Fibroblast of the aortic adventitia (primary cell): ENCODE results near the gene PLSCR2. TPM values are rescaled to one million over a fixed set of nuclear protein-coding genes. Genes with fewer than 3 reads are reported as not detected.
"Not testable (repeated sequence)": the region's sequence is repeated elsewhere in the genome, so short reads cannot be mapped to it uniquely, and the experiment has no call there.

Experiments
- DNase-seq: peaks from one replicate; pipeline ENCODE4 v3.0.0-alpha.2; 2010; ENCODE audit warnings: low read depth
- H3K4me3 ChIP-seq: 2 replicates; pipeline ENCODE4 v1.5.1; 2011; ENCODE audit warnings: low read depth, mild to moderate bottlenecking, control low read depth, low read length, moderate library complexity
- total RNA-seq: library from RNA; depleted of rRNA; stranded (reverse); fragments of >200 nt; gene quantifications from 2 replicates; pipeline ENCODE4 v1.2.3, GENCODE V29; 2012; ENCODE audit warnings: low replicate concordance
- TF ChIP-seq, protein P1 (sequence below): IDR thresholded peaks from 2 replicates; pipeline ENCODE4 v1.5.1; 2011; ENCODE audit warnings: mild to moderate bottlenecking, low read length, control low read depth, inconsistent platforms; ENCODE audit not compliant: insufficient read depth

PLSCR2 gene
- total RNA-seq, 1 donor = not detected

DNA sequence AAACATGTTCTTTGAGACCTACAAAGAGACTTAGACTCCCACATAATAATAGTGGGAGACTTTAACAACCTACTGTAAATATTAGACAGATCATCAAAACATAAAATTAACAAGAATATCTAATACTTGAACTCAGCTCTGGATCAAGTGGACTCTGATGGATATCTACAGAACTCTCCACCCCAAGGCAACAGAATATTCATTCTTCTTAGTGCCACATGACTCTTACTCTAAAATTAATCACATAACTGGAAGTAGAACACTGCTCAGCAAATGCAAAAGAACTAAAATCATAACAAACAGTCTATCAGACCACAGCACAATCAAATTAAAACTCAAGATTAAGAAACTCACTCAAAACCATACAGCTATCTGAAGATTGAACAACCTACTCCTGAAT, 15.9 kb upstream of the PLSCR2 start:
- H3K4me3 ChIP-seq = no peak overlapping the region
- TF ChIP-seq, protein P1, sequence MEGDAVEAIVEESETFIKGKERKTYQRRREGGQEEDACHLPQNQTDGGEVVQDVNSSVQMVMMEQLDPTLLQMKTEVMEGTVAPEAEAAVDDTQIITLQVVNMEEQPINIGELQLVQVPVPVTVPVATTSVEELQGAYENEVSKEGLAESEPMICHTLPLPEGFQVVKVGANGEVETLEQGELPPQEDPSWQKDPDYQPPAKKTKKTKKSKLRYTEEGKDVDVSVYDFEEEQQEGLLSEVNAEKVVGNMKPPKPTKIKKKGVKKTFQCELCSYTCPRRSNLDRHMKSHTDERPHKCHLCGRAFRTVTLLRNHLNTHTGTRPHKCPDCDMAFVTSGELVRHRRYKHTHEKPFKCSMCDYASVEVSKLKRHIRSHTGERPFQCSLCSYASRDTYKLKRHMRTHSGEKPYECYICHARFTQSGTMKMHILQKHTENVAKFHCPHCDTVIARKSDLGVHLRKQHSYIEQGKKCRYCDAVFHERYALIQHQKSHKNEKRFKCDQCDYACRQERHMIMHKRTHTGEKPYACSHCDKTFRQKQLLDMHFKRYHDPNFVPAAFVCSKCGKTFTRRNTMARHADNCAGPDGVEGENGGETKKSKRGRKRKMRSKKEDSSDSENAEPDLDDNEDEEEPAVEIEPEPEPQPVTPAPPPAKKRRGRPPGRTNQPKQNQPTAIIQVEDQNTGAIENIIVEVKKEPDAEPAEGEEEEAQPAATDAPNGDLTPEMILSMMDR = no peak
- DNase-seq = no peak

DNA sequence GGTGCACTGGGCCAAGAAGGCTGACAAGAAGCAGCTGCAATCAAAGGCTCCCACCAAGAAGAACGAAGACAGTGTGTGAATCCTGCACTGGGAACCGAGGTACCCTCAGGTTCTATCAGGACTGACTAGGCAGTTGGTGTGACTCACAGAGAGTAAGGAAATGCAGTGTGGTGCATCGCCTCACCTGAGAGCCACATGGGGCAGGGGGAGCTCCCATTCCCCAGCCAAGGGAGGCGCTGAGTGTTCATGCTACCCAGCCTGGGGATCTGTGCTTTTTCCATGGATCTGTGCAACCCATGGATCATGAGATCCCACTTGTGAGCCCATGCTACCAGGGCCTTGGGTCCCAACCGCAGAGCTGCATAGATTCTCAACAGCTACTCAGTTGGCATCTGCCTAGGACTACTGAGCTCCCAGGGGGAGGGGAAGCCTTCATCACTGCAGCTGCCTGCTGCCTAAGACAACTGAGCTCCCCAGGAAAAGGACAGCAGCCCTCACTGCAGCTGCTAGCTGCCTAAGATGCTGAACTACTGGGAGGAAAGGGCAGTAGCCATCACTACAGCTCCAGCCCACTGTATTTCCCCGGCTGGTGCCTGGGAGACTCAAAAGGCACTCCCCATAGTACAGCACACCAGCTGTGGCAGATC, 6.9 kb upstream of the PLSCR2 start:
- no peak overlapping the region for H3K4me3 ChIP-seq
- TF ChIP-seq, protein P1 = no peak
- DNase-seq = no peak

DNA sequence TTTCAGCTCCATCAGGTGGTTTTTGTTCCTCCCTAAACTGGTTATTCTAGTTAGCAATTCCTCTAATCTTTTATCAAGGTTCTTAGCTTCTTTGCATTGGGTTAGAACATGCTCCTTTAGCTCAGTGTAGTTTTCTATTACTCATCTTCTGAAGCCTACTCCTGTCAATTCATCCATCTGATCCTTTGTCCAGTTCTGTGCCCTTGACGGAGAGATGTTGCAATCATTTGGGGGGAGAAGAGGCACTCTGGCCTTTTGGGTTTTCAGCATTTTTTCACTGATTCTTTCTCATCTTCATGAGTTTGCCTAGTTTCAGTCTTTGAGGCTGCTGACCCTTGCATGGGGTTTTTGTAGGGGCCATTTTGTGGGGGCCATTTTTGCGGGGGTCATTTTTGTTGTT, 5.6 kb upstream of the PLSCR2 start:
- not testable (repeated sequence) for DNase-seq

DNA sequence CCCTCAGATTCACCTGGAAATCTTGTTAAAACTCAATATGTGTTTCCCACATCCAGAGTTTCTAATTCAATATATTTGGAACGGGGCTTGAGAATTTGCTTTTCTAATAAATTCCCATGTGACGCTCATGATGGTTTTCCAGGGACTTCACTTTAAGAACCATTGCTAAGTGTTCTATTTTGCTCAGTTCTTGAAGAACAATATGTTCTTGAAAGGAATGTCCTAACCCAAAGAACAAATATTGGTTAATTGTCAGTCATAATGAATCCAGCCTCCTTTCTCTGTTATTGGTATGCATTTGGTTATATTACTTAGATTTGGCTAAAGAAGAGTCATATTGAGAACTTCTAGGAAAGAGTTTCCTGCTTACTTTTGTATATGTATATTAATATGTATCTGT, 4.4 kb upstream of the PLSCR2 start:
- TF ChIP-seq, protein P1 = no peak
- DNase-seq = no peak
- no peak overlapping the region for H3K4me3 ChIP-seq

More for the DNA sequence above, 5.6 kb upstream of the PLSCR2 start:
- H3K4me3 ChIP-seq = not testable (repeated sequence)

DNA sequence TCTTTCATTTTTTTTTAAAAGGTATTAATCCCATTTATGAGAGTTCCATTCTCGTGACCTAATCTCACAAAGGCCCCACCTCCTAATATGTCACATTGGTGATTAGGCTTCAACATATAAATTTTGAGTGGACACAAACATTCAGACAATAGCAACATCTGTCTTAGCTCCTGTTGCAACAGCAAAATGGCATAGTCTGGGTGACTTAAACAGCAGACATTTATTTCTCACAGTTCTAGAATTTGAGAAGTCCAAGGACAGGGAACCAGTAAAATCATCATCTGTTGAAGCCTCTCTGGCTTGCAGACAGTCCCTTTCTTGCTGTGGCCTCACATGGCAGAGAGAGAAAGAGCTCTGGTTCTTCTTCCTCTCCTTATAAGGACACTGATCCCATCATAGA, 3.2 kb upstream of the PLSCR2 start:
- DNase-seq = no peak
- H3K4me3 ChIP-seq = no peak overlapping the region
- TF ChIP-seq, protein P1 = no peak

DNA sequence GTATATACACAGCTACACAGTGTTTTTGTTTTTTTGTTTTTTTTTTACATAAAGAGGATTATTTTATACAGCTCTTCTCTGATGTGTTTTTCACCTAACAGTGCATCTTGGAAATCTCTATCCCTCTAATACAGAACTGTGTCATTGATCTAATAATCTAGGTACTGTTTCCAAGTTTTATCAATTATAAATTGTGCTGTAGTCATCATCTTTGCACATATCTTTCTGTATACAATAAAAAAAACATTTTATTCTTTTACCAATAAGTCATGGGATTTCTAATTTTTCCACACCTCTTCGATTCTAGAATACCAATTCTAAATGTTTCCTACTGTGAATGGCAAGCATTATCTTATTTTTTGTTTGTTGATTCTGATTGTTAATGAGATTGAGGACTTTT, 1.7 kb upstream of the PLSCR2 start:
- DNase-seq = no peak
- no peak overlapping the region for H3K4me3 ChIP-seq
- TF ChIP-seq, protein P1 = no peak

DNA sequence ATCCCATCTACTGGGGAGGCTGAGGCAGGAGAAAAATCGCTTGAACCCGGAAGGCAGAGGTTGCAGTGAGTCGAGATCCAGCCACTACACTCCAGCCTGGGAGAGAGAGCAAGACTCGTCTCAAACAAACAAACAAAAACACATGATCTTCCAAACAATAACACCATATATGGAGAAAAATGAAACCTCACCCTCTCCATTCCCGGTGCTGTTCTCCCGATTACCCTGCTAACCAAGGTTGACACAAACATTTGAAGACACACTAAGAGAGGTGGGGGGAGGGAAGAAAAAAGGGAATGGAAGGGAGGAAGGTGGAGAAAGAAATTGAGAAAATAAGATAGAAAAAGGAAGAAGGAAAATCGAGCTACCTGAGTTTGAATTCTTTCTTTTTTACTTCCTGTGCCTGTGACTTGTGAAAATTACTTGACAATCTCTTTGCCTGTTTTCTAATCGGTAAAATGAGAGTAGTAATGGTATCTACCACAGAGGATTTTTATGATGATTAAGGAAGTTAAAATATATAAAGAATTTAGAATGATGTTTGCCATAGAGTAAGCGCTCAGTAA, 1.1 kb upstream of the PLSCR2 start:
- TF ChIP-seq, protein P1 = no peak
- H3K4me3 ChIP-seq = no peak overlapping the region
- DNase-seq = no peak
